A549 (cell line): ENCODE measurements around the gene ELOVL6. TPM values are rescaled to one million over a fixed set of nuclear protein-coding genes. Genes with fewer than 3 reads are reported as not detected.
"Not testable (repeated sequence)": the region's sequence is repeated elsewhere in the genome, so short reads cannot be mapped to it uniquely, and the experiment has no call there.

Source experiments
- ATAC-seq, 2 experiments: fragments of 200-7000 bp in 1 of 2; fragments of >200 bp in 1 of 2; cut with Nextera tagmentation in 1 of 2; cut with Tn5 transposase in 1 of 2; 3 replicates each; pipeline versions ENCODE4 v1.8.0 to v1.9.1; 2018 to 2020; ENCODE audit warnings: mild to moderate bottlenecking in 1 of 2, moderate library complexity in 1 of 2
- CTCF ChIA-PET: fragments of 300-600 bp; sonication (Branson Sonifier 250); formaldehyde crosslinking; extraction: SDS; loops from one replicate; lab custom pipeline; 2021; ENCODE audit warnings: antibody characterized with exemption, inconsistent platforms; lab: Yijun Ruan, JAX
- POLR2A ChIA-PET: fragments of 350-600 bp; formaldehyde crosslinking; extraction: SDS; loops from one replicate; lab custom pipeline; 2021; ENCODE audit warnings: antibody characterized with exemption, inconsistent platforms; lab: Yijun Ruan, JAX
- DNase-seq, 2 experiments: peaks; one replicate each; pipeline versions ENCODE4 v3.0.0 to v3.0.0-alpha.2; 2011 to 2016; ENCODE audit warnings: low read depth in 1 of 2, low spot score in 1 of 2
- FAIRE-seq: peaks from 2 replicates; lab custom pipeline; 2011; peaks lifted over from hg19 to GRCh38; lab: Jason Lieb, UNC
- H3K27ac ChIP-seq, 2 experiments: fragments of >200 bp; sonication (Bioruptor Twin); formaldehyde crosslinking; 3 replicates each; pipeline ENCODE4 v1.5.1; 2016 to 2017
- H3K4me1 ChIP-seq: fragments of >200 bp; sonication (Bioruptor Twin); formaldehyde crosslinking; 3 replicates; pipeline ENCODE4 v1.6.1; 2016
- H3K4me2 ChIP-seq: fragments of >200 bp; sonication (Bioruptor Twin); formaldehyde crosslinking; 3 replicates; pipeline ENCODE4 v1.6.1; 2016
- H3K4me3 ChIP-seq: fragments of >200 bp; sonication (Bioruptor Twin); formaldehyde crosslinking; 3 replicates; pipeline ENCODE4 v1.5.1; 2016
- H3K9me3 ChIP-seq: fragments of >200 bp; sonication (Bioruptor Twin); formaldehyde crosslinking; 3 replicates; pipeline ENCODE4 v1.6.1; 2016
- BCL3 ChIP-seq: fragments of >200 bp; sonication (Bioruptor Twin); formaldehyde crosslinking; IDR thresholded peaks from 3 replicates; pipeline ENCODE4 v1.6.1; 2016
- CHD2 ChIP-seq: fragments of 150-350 bp; IDR thresholded peaks from 2 replicates; pipeline ENCODE4 v1.6.1; 2014; ENCODE audit warnings: low read length; ENCODE audit not compliant: partially characterized antibody
- E2F6 ChIP-seq: IDR thresholded peaks from 2 replicates; pipeline ENCODE4 v1.6.1; 2012; ENCODE audit warnings: low read depth, borderline replicate concordance
- ESRRA ChIP-seq: fragments of 150-350 bp; IDR thresholded peaks from 2 replicates; pipeline ENCODE4 v1.6.1; 2014; ENCODE audit warnings: mild to moderate bottlenecking, low read length, borderline replicate concordance
- GATA3 ChIP-seq: IDR thresholded peaks from 2 replicates; pipeline ENCODE4 v1.6.1; 2012; ENCODE audit warnings: borderline replicate concordance
- HOXB13 ChIP-seq: fragments of 250-450 bp; sonication (Bioruptor Pico); IDR thresholded peaks from 2 replicates; pipeline ENCODE4 v1.5.0; 2020; ENCODE audit warnings: low read depth, mild to moderate bottlenecking, moderate library complexity
- MAX ChIP-seq: IDR thresholded peaks from 2 replicates; pipeline ENCODE4 v1.6.1; 2012
- NPAS2 ChIP-seq: fragments of 250-450 bp; sonication (Bioruptor Pico); IDR thresholded peaks from 2 replicates; pipeline ENCODE4 v1.8.0; 2022; ENCODE audit warnings: mild to moderate bottlenecking, moderate library complexity, borderline replicate concordance
- RARB ChIP-seq: fragments of 250-450 bp; sonication (Bioruptor Pico); IDR thresholded peaks from 2 replicates; pipeline ENCODE4 v1.8.0; 2021; ENCODE audit warnings: mild to moderate bottlenecking, moderate library complexity
- RFX5 ChIP-seq: fragments of 450-650 bp; IDR thresholded peaks from 2 replicates; pipeline ENCODE4 v1.7.1; 2014; ENCODE audit warnings: antibody characterized with exemption, mild to moderate bottlenecking, moderate library complexity
- SREBF2 ChIP-seq: fragments of 450-650 bp; IDR thresholded peaks from 2 replicates; pipeline ENCODE4 v1.6.1; 2014; ENCODE audit warnings: mild to moderate bottlenecking, moderate library complexity
- TFCP2L1 ChIP-seq: fragments of 250-450 bp; sonication (Bioruptor Pico); IDR thresholded peaks from 2 replicates; pipeline ENCODE4 v1.5.0; 2021; ENCODE audit warnings: mild to moderate bottlenecking
- USF2 ChIP-seq: fragments of 450-650 bp; IDR thresholded peaks from 2 replicates; pipeline ENCODE4 v1.6.1; 2014; ENCODE audit warnings: antibody characterized with exemption
- ZNF302 ChIP-seq: fragments of 250-450 bp; sonication (Bioruptor Pico); IDR thresholded peaks from 2 replicates; pipeline ENCODE4 v1.9.0; 2021; ENCODE audit warnings: inconsistent platforms, mild to moderate bottlenecking, moderate library complexity
- ZSCAN20 ChIP-seq: fragments of 250-450 bp; sonication (Bioruptor Pico); IDR thresholded peaks from 2 replicates; pipeline ENCODE4 v1.8.0; 2022; ENCODE audit warnings: mild to moderate bottlenecking, moderate library complexity
- WGBS: methylation state at CpG from one replicate; pipeline ENCODE4 v1.1.6; 2017; ENCODE audit errors: missing lambda C conversion rate; 5-methylcytosine and 5-hydroxymethylcytosine counted together
- polyA plus RNA-seq, 4 experiments: library from polyadenylated mRNA; depleted of rRNA in 3 of 4; stranded (reverse); fragments of >200 nt; fragmentation: RNase III in 1 of 4; extraction: RNeasy Plus Mini Kit Qiagen cat#74134 plus additional on column Dnase treatment in 1 of 4; gene quantifications; 2 replicates in 3 of 4; 3 replicates in 1 of 4; pipeline ENCODE4 v1.2.3, GENCODE V29; 2011 to 2017

Gene ELOVL6
- polyA plus RNA-seq, 2 of the 4 experiments (the other 2 are of a cell fraction) = 22.0 to 26.8 TPM

- POLR2A ChIA-PET = no interaction called here
- TF ChIP-seq RARB (CRISPR knock-in tag) = no peak
- no peak for TF ChIP-seq NPAS2 (CRISPR knock-in tag)
- FAIRE-seq = no peak
- no peaks in the 10 kb centered on the region for H3K4me1 ChIP-seq
- H3K9me3 ChIP-seq = no peaks in the 10 kb centered on the region
- CTCF ChIA-PET = interaction anchor here (0.7 kb wide), 1 partner anchor 104 kb away, joined by 3 read pairs; no protein-coding TSS in a partner anchor
- H3K4me2 ChIP-seq = no peak overlapping the region
- no peak overlapping the region for H3K27ac ChIP-seq
- no peak for ATAC-seq
- H3K4me3 ChIP-seq = no peak overlapping the region
- whole genome bisulfite sequencing = 37% methylated on average over 4 of the region's 4 CpGs
- no peak for DNase-seq
These were observed 49.7 kb upstream of the ELOVL6 start for GRCh38 chr4:110248100-110248499.

- no peaks in the 10 kb centered on the region for H3K9me3 ChIP-seq
- no peak for TF ChIP-seq MAX
- TF ChIP-seq HOXB13 (CRISPR knock-in tag) = no peak
- no peak for TF ChIP-seq CHD2
- no peak for ATAC-seq
- no peak for DNase-seq
- H3K4me1 ChIP-seq = no peaks in the 10 kb centered on the region
- FAIRE-seq = no peak
- 64% methylated on average over 3 of the region's 3 CpGs for whole genome bisulfite sequencing
- ChIA-PET CTCF (interaction anchor here (0.6 to 1.1 kb wide), 3 partner anchors 22 to 246 kb away, joined by 3 read pairs; no protein-coding TSS in a partner anchor), POLR2A (no interaction called here)
- no peak overlapping the region for H3K4me3 ChIP-seq
- H3K4me2 ChIP-seq = no peak overlapping the region
- H3K27ac ChIP-seq = no peak overlapping the region
These were observed 49.2 kb upstream of the ELOVL6 start for GRCh38 chr4:110247591-110247990.

- no peaks in the 10 kb centered on the region for H3K4me1 ChIP-seq
- ATAC-seq = no peak
- POLR2A ChIA-PET = no interaction called here
- WGBS = 64% methylated on average over 5 of the region's 5 CpGs
- no peak overlapping the region for H3K4me3 ChIP-seq
- FAIRE-seq = no peak
- CTCF ChIA-PET = no interaction called here
- H3K4me2 ChIP-seq = no peak overlapping the region
- no peak for TF ChIP-seq ZNF302 (CRISPR knock-in tag)
- no peak for TF ChIP-seq ZSCAN20
- TF ChIP-seq SREBF2 = no peak
- H3K9me3 ChIP-seq = no peaks in the 10 kb centered on the region
- no peak overlapping the region for H3K27ac ChIP-seq
- DNase-seq = no peak
These were observed 47.2 kb upstream of the ELOVL6 start for GRCh38 chr4:110245577-110245976.

GRCh38 chr4:110236324-110236723, 37.9 kb upstream of the ELOVL6 start:
- H3K4me3 ChIP-seq = no peak overlapping the region
- peaks cover 5% of the 10 kb centered on the region; the same call in 1 of the 3 replicates for H3K4me1 ChIP-seq
- FAIRE-seq = no peak
- ChIA-PET POLR2A (no interaction called here), CTCF (no interaction called here)
- TF ChIP-seq RFX5 = no peak
- TF ChIP-seq E2F6 = no peak
- TF ChIP-seq NPAS2 (CRISPR knock-in tag) = no peak
- TF ChIP-seq USF2 = no peak
- no peak for TF ChIP-seq TFCP2L1 (CRISPR knock-in tag)
- TF ChIP-seq BCL3 = no peak
- no peak for TF ChIP-seq ESRRA
- TF ChIP-seq GATA3 = no peak
- TF ChIP-seq, all 56 proteins: peak for 0
- Histone ChIP-seq H3K9me3 (no peaks in the 10 kb centered on the region), H3K27ac (no peak overlapping the region), H3K4me2 (no peak overlapping the region)
- DNase-seq (no peak), ATAC-seq (no peak)
- WGBS = 64% methylated on average over 1 of the region's 1 CpG

GRCh38 chr4:110233581-110233980, 35.2 kb upstream of the ELOVL6 start:
- H3K4me3 ChIP-seq, FAIRE-seq, H3K9me3 ChIP-seq, ATAC-seq, CTCF ChIA-PET, DNase-seq, POLR2A ChIA-PET, H3K4me2 ChIP-seq, H3K4me1 ChIP-seq, H3K27ac ChIP-seq: not testable (repeated sequence)
- 47% methylated on average over 11 of the region's 11 CpGs for WGBS
